ENCODE measurements around the gene AZU1. TPM values are rescaled to one million over a fixed set of nuclear protein-coding genes. Genes with fewer than 3 reads are reported as not detected.
"Not testable (repeated sequence)": the region's sequence is repeated elsewhere in the genome, so short reads cannot be mapped to it uniquely, and the experiment has no call there.

Gene AZU1
- total RNA-seq, 1 experiment from 2014 or later: not detected

DNA sequence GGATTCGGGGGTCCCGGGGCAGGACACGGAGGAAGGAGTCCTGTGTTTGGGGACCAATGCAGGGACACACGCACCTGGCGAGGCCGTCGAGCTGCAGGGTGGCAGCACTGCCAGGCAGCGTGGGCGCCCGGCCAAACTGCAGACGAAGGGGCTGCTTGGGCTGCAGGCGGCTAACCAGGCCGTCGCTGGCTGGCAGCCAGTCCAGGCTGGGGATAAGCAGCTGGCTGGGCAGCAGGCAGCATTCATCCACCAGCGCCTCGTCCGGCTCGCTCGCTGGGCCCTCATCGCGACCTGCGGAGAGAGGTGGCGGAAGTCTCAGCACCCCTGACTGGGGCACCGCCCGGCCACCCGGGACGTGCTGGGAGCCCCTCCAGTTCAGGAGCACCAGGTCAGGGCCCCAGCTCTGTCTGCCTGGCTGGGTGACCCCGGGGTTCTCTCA, 43.3 kb downstream of the AZU1 start:
- no peak for DNase-seq (ENCODE audit: low read depth)

- DNase-seq (ENCODE audit: low read depth): no peak
Measured at GRCh38 chr19:871446-872265, 44.0 kb downstream of the AZU1 start.

DNA sequence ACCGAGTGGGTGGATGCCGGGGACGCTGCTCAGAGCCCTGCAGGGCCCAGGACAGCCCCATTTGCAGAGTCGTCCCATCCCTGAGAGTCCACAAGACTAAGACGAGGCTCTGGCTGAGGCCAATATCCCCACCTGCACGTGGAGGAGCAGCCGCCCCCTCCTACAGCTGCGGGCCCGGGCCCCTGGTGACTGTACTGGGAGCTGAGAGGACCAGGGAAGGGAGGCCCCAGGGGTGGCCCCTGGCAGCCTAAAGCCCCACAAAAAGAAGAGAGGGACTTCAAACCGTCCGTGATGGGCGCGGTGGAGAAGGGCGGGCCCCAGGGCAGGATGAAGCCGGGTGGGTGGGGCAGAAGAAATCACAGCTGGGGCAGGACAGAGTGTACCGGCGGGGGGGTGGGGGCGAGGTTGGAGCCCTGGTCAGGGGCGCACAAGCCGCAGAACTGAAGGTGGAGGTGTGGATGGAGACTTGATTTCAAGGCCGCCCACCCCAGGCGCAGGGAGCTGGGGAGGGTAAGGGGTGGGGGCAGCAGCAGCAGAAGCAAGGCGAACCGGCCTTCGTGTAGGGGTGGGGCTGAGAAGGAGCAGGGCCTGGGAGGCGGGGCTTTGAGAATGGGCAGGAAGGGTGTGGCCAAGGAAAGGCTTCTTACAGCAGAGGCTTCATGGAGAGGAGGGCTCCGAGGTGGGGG, 44.8 kb downstream of the AZU1 start:
- no peak for DNase-seq (ENCODE audit: low read depth)

GRCh38 chr19:873084-873483, 45.4 kb downstream of the AZU1 start:
- no peak for DNase-seq (ENCODE audit: low read depth)

GRCh38 chr19:873561-874041, 46.0 kb downstream of the AZU1 start:
- DNase-seq (ENCODE audit: low read depth): no peak

DNA sequence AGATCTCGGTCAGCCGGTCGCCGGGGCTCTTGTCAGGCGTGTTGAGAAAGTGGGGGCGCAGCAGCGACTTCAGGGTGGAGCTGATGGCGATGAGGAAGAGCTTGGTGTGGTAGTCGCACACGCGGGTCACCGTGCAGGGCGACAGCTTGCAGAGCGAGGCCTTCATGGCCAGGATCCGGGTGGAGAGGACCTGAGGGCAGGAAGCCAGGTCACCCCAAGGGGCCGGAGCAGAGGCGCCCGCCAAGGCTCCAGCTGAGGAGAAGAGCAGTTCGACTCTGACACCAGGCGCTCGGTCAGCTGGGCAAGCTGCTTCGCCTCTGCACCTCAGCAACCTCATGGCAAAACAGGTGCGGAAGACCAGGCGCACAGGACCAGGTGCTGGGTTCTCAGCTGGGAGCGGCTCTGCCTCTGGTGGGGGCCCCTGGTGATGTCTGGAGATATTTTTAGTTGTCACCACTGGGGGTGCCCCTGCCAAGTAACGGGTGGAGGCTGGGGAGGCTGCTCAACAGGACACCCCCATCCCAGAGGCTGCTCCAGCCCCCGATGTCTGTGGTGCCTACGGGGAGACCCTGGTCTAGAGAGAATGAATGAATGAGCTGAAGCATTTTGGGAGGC, 47.7 kb downstream of the AZU1 start:
- no peak for DNase-seq (ENCODE audit: low read depth)

- DNase-seq (ENCODE audit: low read depth): no peak
Measured at GRCh38 chr19:876089-876488, 48.5 kb downstream of the AZU1 start.

GRCh38 chr19:876780-877314, 49.2 kb downstream of the AZU1 start:
- DNase-seq (ENCODE audit: low read depth): no peak

DNA sequence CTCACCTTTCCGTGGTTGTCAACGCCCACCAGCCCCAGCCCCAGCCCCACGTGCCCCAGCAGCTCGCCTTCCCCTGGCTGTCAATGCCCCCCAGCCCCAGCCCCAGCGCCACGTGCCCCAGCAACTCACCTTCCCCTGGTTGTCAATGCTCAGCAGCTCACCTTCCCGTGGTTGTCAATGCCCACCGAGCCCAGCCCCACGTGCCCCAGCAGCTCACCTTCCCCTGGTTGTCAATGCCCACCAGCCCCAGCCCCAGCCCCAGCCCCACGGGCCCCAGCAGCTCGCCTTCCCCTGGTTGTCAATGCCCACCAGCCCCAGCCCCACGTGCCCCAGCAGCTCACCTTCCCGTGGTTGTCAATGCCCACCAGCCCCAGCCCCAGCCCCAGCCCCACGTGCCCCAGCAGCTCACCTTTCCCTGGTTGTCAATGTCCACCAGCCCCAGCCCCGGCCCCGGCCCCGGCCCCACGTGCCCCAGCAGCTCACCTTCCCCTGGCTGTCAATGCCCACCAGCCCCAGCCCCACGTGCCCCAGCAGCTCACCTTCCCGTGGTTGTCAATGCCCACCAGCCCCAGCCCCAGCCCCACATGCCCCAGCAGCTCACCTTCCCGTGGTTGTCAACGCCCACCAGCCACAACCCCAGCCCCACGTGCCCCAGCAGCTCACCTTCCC, 50.5 kb downstream of the AZU1 start:
- not testable (repeated sequence) for DNase-seq (ENCODE audit: low read depth)

DNA sequence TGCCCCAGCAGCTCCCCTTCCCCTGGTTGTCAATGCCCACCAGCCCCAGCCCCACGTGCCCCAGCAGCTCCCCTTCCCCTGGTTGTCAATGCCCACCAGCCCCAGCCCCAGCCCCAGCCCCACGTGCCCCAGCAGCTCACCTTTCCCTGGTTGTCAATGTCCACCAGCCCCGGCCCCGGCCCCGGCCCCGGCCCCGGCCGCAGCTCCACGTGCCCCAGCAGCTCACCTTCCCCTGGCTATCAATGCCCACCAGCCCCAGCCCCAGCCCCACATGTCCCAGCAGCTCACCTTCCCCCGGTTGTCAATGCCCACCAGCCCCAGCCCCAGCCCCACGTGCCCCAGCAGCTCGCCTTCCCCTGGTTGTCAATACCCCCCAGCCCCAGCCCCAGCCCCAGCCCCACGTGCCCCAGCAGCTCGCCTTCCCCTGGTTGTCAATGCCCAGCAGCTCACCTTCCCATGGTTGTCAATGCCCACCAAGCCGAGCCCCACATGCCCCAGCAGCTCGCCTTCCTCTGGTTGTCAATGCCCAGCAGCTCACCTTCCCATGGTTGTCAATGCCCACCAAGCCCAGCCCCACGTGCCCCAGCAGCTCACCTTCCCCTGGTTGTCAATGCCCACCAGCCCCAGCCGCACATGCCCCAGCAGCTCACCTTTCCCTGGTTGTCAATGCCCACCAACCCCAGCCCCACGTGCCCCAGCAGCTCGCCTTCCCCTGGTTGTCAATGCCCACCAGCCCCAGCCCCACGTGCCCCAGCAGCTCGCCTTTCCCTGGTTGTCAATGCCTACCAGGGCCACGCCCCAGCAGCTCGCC, 51.3 kb downstream of the AZU1 start:
- not testable (repeated sequence) for DNase-seq (ENCODE audit: low read depth)

DNA sequence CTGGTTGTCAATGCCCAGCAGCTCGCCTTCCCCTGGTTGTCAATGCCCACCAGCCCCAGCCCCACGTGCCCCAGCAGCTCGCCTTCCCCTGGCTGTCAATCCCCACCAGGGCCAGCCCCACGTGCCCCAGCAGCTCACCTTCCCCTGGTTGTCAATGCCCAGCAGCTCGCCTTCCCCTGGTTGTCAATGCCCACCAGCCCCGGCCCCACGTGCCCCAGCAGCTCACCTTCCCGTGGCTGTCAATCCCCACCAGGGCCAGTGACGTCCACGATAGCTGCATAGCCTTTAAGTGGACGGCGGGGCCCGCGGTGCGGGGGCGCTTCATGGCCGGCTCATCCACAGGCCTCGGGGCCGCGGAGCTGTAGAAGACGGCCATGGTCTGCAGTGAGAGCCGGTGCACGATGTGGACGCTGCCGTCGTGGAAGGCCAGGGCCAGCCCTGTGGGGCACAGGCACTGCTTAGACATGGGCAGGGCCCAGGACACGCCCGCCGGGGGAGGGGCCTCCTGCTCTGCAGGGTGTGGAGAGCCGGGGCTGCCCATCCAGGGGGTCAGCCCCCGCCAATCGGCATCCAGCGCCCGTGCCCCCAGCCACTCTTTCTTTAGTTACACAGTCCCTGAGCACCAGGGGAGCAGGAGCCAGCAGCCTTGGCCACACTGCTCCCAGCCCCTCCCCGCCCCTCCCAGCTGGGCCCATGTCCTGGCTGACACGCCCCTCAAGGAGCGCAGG, 52.2 kb downstream of the AZU1 start:
- DNase-seq (ENCODE audit: low read depth): no peak

Small RNAs within 50 kb of the gene (small RNA-seq; reads per million reads assigned to genes)
- gene MIR3187: not detected

Other genes with a start within 250 kb of the AZU1 start
- 0.27 and 0.37 TPM in 2 replicates for gene HCN2, start 238.0 kb upstream of the AZU1 start, total RNA-seq (2014; rRNA removed; shearing (Covaris generic))
- 86.9 and 100 TPM in 2 replicates for gene POLRMT, start 194.3 kb upstream of the AZU1 start, total RNA-seq (2014; rRNA removed; shearing (Covaris generic))
- gene FGF22, start 188.0 kb upstream of the AZU1 start, total RNA-seq (2014; rRNA removed; shearing (Covaris generic)): not detected in 2 replicates
- 86.5 and 130 TPM in 2 replicates for gene RNF126, start 164.6 kb upstream of the AZU1 start, total RNA-seq (2014; rRNA removed; shearing (Covaris generic))
- gene FSTL3, start 151.4 kb upstream of the AZU1 start, total RNA-seq (2014; rRNA removed; shearing (Covaris generic)): 14.5 and 19.7 TPM in 2 replicates
- gene PRSS57, start 132.4 kb upstream of the AZU1 start, total RNA-seq (2014; rRNA removed; shearing (Covaris generic)): not detected in 2 replicates
- not detected in 2 replicates for gene PALM, start 118.9 kb upstream of the AZU1 start, total RNA-seq (2014; rRNA removed; shearing (Covaris generic))
- gene MISP, start 76.7 kb upstream of the AZU1 start, total RNA-seq (2014; rRNA removed; shearing (Covaris generic)): 0.02 and 0.13 TPM in 2 replicates
- gene PTBP1, start 30.4 kb upstream of the AZU1 start, total RNA-seq (2014; rRNA removed; shearing (Covaris generic)): 276 and 447 TPM in 2 replicates
- gene PLPPR3, start 5.9 kb upstream of the AZU1 start, total RNA-seq (2014; rRNA removed; shearing (Covaris generic)): 0.30 TPM in 1 of 2 replicates, not detected in the other
- gene PRTN3, start 13.2 kb downstream of the AZU1 start, total RNA-seq (2014; rRNA removed; shearing (Covaris generic)): not detected in 2 replicates
- not detected in 2 replicates for gene ELANE, start 24.5 kb downstream of the AZU1 start, total RNA-seq (2014; rRNA removed; shearing (Covaris generic))
- gene CFD, start 31.8 kb downstream of the AZU1 start, total RNA-seq (2014; rRNA removed; shearing (Covaris generic)): not detected in 2 replicates
- gene MED16, start 65.3 kb downstream of the AZU1 start, total RNA-seq (2014; rRNA removed; shearing (Covaris generic)): 18.1 and 20.8 TPM in 2 replicates
- gene RNU6-9, start 65.6 kb downstream of the AZU1 start, total RNA-seq (2014; rRNA removed; shearing (Covaris generic)): not detected in 2 replicates
- gene R3HDM4, start 85.4 kb downstream of the AZU1 start, total RNA-seq (2014; rRNA removed; shearing (Covaris generic)): 32.2 and 42.2 TPM in 2 replicates
- not detected in 2 replicates for gene KISS1R, start 89.5 kb downstream of the AZU1 start, total RNA-seq (2014; rRNA removed; shearing (Covaris generic))
- gene ARID3A, start 98.2 kb downstream of the AZU1 start, total RNA-seq (2014; rRNA removed; shearing (Covaris generic)): 4.3 and 8.0 TPM in 2 replicates
- gene WDR18, start 156.5 kb downstream of the AZU1 start, total RNA-seq (2014; rRNA removed; shearing (Covaris generic)): 197 and 221 TPM in 2 replicates
- 0.03 TPM in 1 of 2 replicates, not detected in the other for gene GRIN3B, start 172.6 kb downstream of the AZU1 start, total RNA-seq (2014; rRNA removed; shearing (Covaris generic))
- gene TMEM259, start 193.3 kb downstream of the AZU1 start, total RNA-seq (2014; rRNA removed; shearing (Covaris generic)): 127 and 130 TPM in 2 replicates
- gene RNU6-2, start 193.7 kb downstream of the AZU1 start, total RNA-seq (2014; rRNA removed; shearing (Covaris generic)): not detected in 2 replicates
- gene CNN2, start 198.8 kb downstream of the AZU1 start, total RNA-seq (2014; rRNA removed; shearing (Covaris generic)): 122 and 196 TPM in 2 replicates
- gene ABCA7, start 212.3 kb downstream of the AZU1 start, total RNA-seq (2014; rRNA removed; shearing (Covaris generic)): 2.0 and 3.0 TPM in 2 replicates
- 1.4 TPM in 2 replicates for gene ARHGAP45, start 239.3 kb downstream of the AZU1 start, total RNA-seq (2014; rRNA removed; shearing (Covaris generic))

All from HT1080 (cell line).